Endothelial cell of umbilical vein (primary cell): ENCODE measurements around the gene LGR6.

Experiments
- CTCF ChIP-seq, 2 donors: IDR thresholded peaks; 1 replicate in 1 of 2; 2 replicates in 1 of 2; pipeline ENCODE4 v1.5.1; 2011; ENCODE audit warnings: low read length in 2 of 2, mild to moderate bottlenecking in 2 of 2, moderate library complexity in 2 of 2, control low read depth in 1 of 2, inconsistent platforms in 1 of 2, low read depth in 1 of 2; ENCODE audit not compliant: insufficient read depth in 1 of 2; ENCODE audit errors: extremely low read depth in 1 of 2
- EZH2 ChIP-seq: IDR thresholded peaks from 2 replicates; pipeline ENCODE4 v1.6.1; 2012; ENCODE audit warnings: borderline replicate concordance, low read depth, mild to moderate bottlenecking, moderate library complexity, low read length, inconsistent platforms; ENCODE audit not compliant: severe bottlenecking
- FOS ChIP-seq: IDR thresholded peaks from 2 replicates; pipeline ENCODE4 v1.6.1; 2011; ENCODE audit warnings: mild to moderate bottlenecking, low read length, moderate library complexity, borderline replicate concordance; ENCODE audit not compliant: insufficient read depth
- GATA2 ChIP-seq: IDR thresholded peaks from 2 replicates; pipeline ENCODE4 v1.7.0; 2011; ENCODE audit warnings: low read depth, mild to moderate bottlenecking, moderate library complexity, mixed read lengths, low read length; ENCODE audit not compliant: insufficient read length, insufficient read depth
- JUN ChIP-seq: IDR thresholded peaks from 2 replicates; pipeline ENCODE4 v1.6.1; 2011; ENCODE audit warnings: borderline replicate concordance, low read depth; ENCODE audit not compliant: insufficient read length, insufficient read depth
- MAX ChIP-seq: IDR thresholded peaks from 2 replicates; pipeline ENCODE4 v1.6.1; 2011; ENCODE audit not compliant: insufficient read depth, insufficient read length
- MYC ChIP-seq: IDR thresholded peaks from one replicate; pipeline ENCODE4 v1.6.1; 2011; ENCODE audit warnings: mild to moderate bottlenecking, low read depth, low read length
- POLR2A ChIP-seq: IDR thresholded peaks from 2 replicates; pipeline ENCODE4 v1.6.1; 2012; ENCODE audit warnings: low read depth, mild to moderate bottlenecking, control low read depth, low read length
- POLR2AphosphoS5 ChIP-seq: IDR thresholded peaks from 2 replicates; pipeline ENCODE4 v1.6.1; 2012; ENCODE audit warnings: low read depth, mild to moderate bottlenecking, control low read depth, low read length, moderate library complexity; ENCODE audit not compliant: insufficient read depth

GRCh38 chr1:202165267-202165941, 28.2 kb upstream of the LGR6 start:
- TF ChIP-seq CTCF (IDR thresholded peaks at IDR 0.05; ENCODE audit: extremely low read depth in 1 of 2, insufficient read depth in 1 of 2, low read depth in 1 of 2, low read length in 2 of 2) (no peak), MYC (no peak), EZH2 (no peak), POLR2A (no peak), MAX (no peak), POLR2AphosphoS5 (no peak), JUN (no peak), FOS (no peak), GATA2 (no peak)
